PFSK-1 (cell line): ENCODE data around the gene GZF1.

ENCODE experiments used
- POLR2AphosphoS5 ChIP-seq: IDR thresholded peaks from 2 replicates; pipeline ENCODE4 v1.6.1; 2012; ENCODE audit warnings: low read depth, mild to moderate bottlenecking, control low read depth, low read length, moderate library complexity
- REST ChIP-seq, 2 experiments: IDR thresholded peaks; 2 replicates each; pipeline versions ENCODE4 v1.6.1 to v1.8.0; 2011 to 2012; ENCODE audit warnings: low read depth in 2 of 2, low read length in 2 of 2, control low read depth in 1 of 2, inconsistent platforms in 1 of 2, mild to moderate bottlenecking in 1 of 2, moderate library complexity in 1 of 2; ENCODE audit not compliant: insufficient read depth in 1 of 2
- TAF1 ChIP-seq: IDR thresholded peaks from 2 replicates; pipeline ENCODE4 v1.6.1; 2012; ENCODE audit warnings: low read length, control low read depth, borderline replicate concordance; ENCODE audit not compliant: insufficient read depth

GRCh38 chr20:23379772-23380171 lies 17.8 kb downstream of the GZF1 start:
- TF ChIP-seq REST (IDR thresholded peaks at IDR 0.05; ENCODE audit: insufficient read depth in 1 of 2, low read depth in 2 of 2, low read length in 2 of 2): no peak
- no peak for TF ChIP-seq POLR2AphosphoS5
- TF ChIP-seq TAF1: no peak
